Endodermal cell (in vitro differentiated cells): ENCODE measurements around the gene FHDC1. TPM values are rescaled to one million over a fixed set of nuclear protein-coding genes. Genes with fewer than 3 reads are reported as not detected.
"Not testable (repeated sequence)": the region's sequence is repeated elsewhere in the genome, so short reads cannot be mapped to it uniquely, and the experiment has no call there.

Source experiments
- DNase-seq: peaks from one replicate; pipeline ENCODE4 v3.0.0-alpha.2; 2017
- H3K27ac ChIP-seq: 2 replicates; pipeline ENCODE4 v1.5.1; 2013; ENCODE audit warnings: mild to moderate bottlenecking, low read depth, low read length, moderate library complexity
- H3K27me3 ChIP-seq: 2 replicates; pipeline ENCODE4 v1.6.1; 2013; ENCODE audit warnings: mild to moderate bottlenecking, low read length, moderate library complexity; ENCODE audit not compliant: insufficient read depth, control insufficient read depth, poor library complexity, severe bottlenecking
- H3K36me3 ChIP-seq: 2 replicates; pipeline ENCODE4 v1.7.0; 2013; ENCODE audit warnings: mild to moderate bottlenecking, low read length, moderate library complexity; ENCODE audit not compliant: control insufficient read depth, insufficient read depth
- H3K4me1 ChIP-seq: one replicate; pipeline ENCODE4 v1.7.0; 2013; ENCODE audit warnings: low read length; ENCODE audit not compliant: control insufficient read depth, insufficient read depth
- H3K4me3 ChIP-seq: 2 replicates; pipeline ENCODE4 v1.5.1; 2013; ENCODE audit warnings: mild to moderate bottlenecking, low read length, moderate library complexity
- H3K9ac ChIP-seq: 2 replicates; pipeline ENCODE4 v1.6.1; 2013; ENCODE audit warnings: mild to moderate bottlenecking, low read length, moderate library complexity; ENCODE audit not compliant: poor library complexity, severe bottlenecking; ENCODE audit errors: extremely low read depth
- H3K9me3 ChIP-seq: 2 replicates; pipeline ENCODE4 v1.6.1; 2013; ENCODE audit warnings: mild to moderate bottlenecking, low read length, moderate library complexity; ENCODE audit not compliant: control insufficient read depth
- H3K27ac Mint-ChIP-seq: 2 replicates; pipeline ENCODE4 v1.8.0; 2020; ENCODE audit warnings: mixed read lengths
- H3K27me3 Mint-ChIP-seq: 2 replicates; pipeline ENCODE4 v1.8.0; 2021; ENCODE audit warnings: mild to moderate bottlenecking, mixed read lengths; ENCODE audit not compliant: insufficient read depth
- H3K36me3 Mint-ChIP-seq: 2 replicates; pipeline ENCODE4 v1.8.0; 2020; ENCODE audit warnings: low read depth, mixed read lengths
- H3K4me1 Mint-ChIP-seq: 2 replicates; pipeline ENCODE4 v1.8.0; 2020; ENCODE audit warnings: mixed read lengths
- H3K4me3 Mint-ChIP-seq: 2 replicates; pipeline ENCODE4 v1.8.0; 2020; ENCODE audit warnings: mild to moderate bottlenecking, moderate library complexity, mixed read lengths
- H3K9me3 Mint-ChIP-seq: 2 replicates; pipeline ENCODE4 v1.8.0; 2020; ENCODE audit warnings: mild to moderate bottlenecking, mixed read lengths
- CTCF ChIP-seq: fragments of 200-600 bp; sonication (generic); conservative IDR thresholded peaks from 2 replicates; pipeline ENCODE4 v1.5.0; 2021; ENCODE audit warnings: antibody characterized with exemption, mild to moderate bottlenecking
- WGBS, 2 experiments: methylation state at CpG; one replicate each; pipeline versions ENCODE4 v1.1.5 to v1.1.7; 2013; ENCODE audit warnings: missing lambda C conversion rate in 2 of 2, mixed read lengths in 1 of 2; ENCODE audit not compliant: insufficient coverage in 1 of 2, insufficient read length in 1 of 2; 5-methylcytosine and 5-hydroxymethylcytosine counted together
- total RNA-seq, 2 donors: library from RNA; stranded (reverse); fragmentation: NEBNext Ultra II Directional in 1 of 2; extraction: Animal tissue kit (Norgen Biotek cat#: 25700) in 1 of 2; gene quantifications; 2 replicates in 1 of 2; 3 replicates in 1 of 2; pipeline ENCODE4 v1.2.1, GENCODE V29; 2021

The FHDC1 gene
- total RNA-seq, 2 donors from 2014 or later, result 2.5 to 7.9 TPM

- H3K36me3 Mint-ChIP-seq, result peaks cover 42% of the 10 kb centered on the region
- no peak overlapping the region for H3K27ac ChIP-seq
Measured at GRCh38 chr4:152894673-152895072, 41.5 kb upstream of the FHDC1 start.

GRCh38 chr4:152896811-152897210 lies 39.3 kb upstream of the FHDC1 start:
- H3K27me3 Mint-ChIP-seq, result no peaks in the 10 kb centered on the region
- no peaks in the 10 kb centered on the region for H3K9me3 ChIP-seq
- H3K27me3 ChIP-seq, result no peaks in the 10 kb centered on the region
- H3K36me3 Mint-ChIP-seq, result peaks cover 26% of the 10 kb centered on the region
- 100% methylated on average over 1 of the region's 1 CpG for WGBS, 2 experiments
- TF ChIP-seq CTCF, result no peak
- peaks cover 25% of the 10 kb centered on the region for H3K36me3 ChIP-seq
- H3K27ac ChIP-seq, result no peak overlapping the region
- H3K4me1 Mint-ChIP-seq, result no peaks in the 10 kb centered on the region
- no peak overlapping the region for H3K4me3 ChIP-seq
- no peak overlapping the region for H3K4me3 Mint-ChIP-seq
- no peaks in the 10 kb centered on the region for H3K4me1 ChIP-seq
- no peak overlapping the region for H3K27ac Mint-ChIP-seq
- no peaks in the 10 kb centered on the region for H3K9me3 Mint-ChIP-seq
- no peak overlapping the region for H3K9ac ChIP-seq
- DNase-seq, result no peak

More at GRCh38 chr4:152894673-152895072, 41.5 kb upstream of the FHDC1 start:
- Mint-ChIP-seq H3K9me3 (no peaks in the 10 kb centered on the region), H3K27me3 (no peaks in the 10 kb centered on the region), H3K4me1 (peaks cover 6% of the 10 kb centered on the region), H3K4me3 (no peak overlapping the region), H3K27ac (no peak overlapping the region)
- no peak overlapping the region for H3K9ac ChIP-seq
- no peak for TF ChIP-seq CTCF
- peaks cover 36% of the 10 kb centered on the region for H3K36me3 ChIP-seq
- H3K4me1 ChIP-seq, result no peaks in the 10 kb centered on the region
- WGBS, 2 experiments, result 88 to 91% methylated on average over 1 of the region's 1 CpG
- DNase-seq, result no peak
- no peak overlapping the region for H3K4me3 ChIP-seq
- no peaks in the 10 kb centered on the region for H3K27me3 ChIP-seq
- no peaks in the 10 kb centered on the region for H3K9me3 ChIP-seq

DNA sequence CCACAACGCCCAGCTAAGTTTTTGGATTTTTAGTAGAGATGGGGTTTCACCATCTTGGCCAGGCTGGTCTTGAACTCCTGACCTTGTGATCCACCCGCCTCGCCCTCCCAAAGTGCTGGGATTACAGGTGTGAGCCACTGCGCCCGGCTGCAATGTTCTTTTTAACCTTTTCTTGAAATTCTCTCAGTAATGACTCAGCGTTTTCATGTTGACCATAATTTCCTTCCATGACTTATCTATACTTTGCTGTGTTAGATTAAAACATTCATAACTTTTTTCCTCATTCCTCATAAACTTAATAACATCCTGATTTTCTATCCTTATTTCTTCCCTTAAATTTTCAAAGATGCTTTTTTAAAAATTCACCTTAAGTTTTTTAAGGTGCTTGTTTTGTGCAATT lies 38.0 kb upstream of the FHDC1 start:
- not testable (repeated sequence) for H3K27me3 ChIP-seq, H3K9me3 ChIP-seq, H3K27ac ChIP-seq, H3K27me3 Mint-ChIP-seq, H3K9me3 Mint-ChIP-seq, DNase-seq, H3K9ac ChIP-seq, H3K4me1 Mint-ChIP-seq, H3K4me3 Mint-ChIP-seq, H3K4me3 ChIP-seq, H3K4me1 ChIP-seq
- peaks cover 16% of the 10 kb centered on the region for H3K36me3 ChIP-seq
- Mint-ChIP-seq H3K36me3 (peaks cover 18% of the 10 kb centered on the region), H3K27ac (peak overlapping the region; percentile 53)
- WGBS, 2 experiments, result 91 to 94% methylated on average over 6 of the region's 6 CpGs

GRCh38 chr4:152898606-152899005 lies 37.5 kb upstream of the FHDC1 start:
- Mint-ChIP-seq H3K4me1 (no peaks in the 10 kb centered on the region), H3K9me3 (no peaks in the 10 kb centered on the region)
- no peak for TF ChIP-seq CTCF

More at GRCh38 chr4:152898606-152899005, 37.5 kb upstream of the FHDC1 start:
- Histone ChIP-seq H3K9me3 (no peaks in the 10 kb centered on the region), H3K27me3 (no peaks in the 10 kb centered on the region), H3K4me3 (no peak overlapping the region), H3K4me1 (no peaks in the 10 kb centered on the region), H3K27ac (no peak overlapping the region), H3K36me3 (peaks cover 12% of the 10 kb centered on the region), H3K9ac (no peak overlapping the region)
- H3K4me3 Mint-ChIP-seq, result no peak overlapping the region
- H3K27me3 Mint-ChIP-seq, result no peaks in the 10 kb centered on the region
- no peak for DNase-seq
- H3K36me3 Mint-ChIP-seq, result peaks cover 15% of the 10 kb centered on the region
- H3K27ac Mint-ChIP-seq, result peak overlapping the region; percentile 53
